Left lobe of liver (tissue), 2 donors: Measurements from ENCODE around the gene EDNRA. TPM values are rescaled to one million over a fixed set of nuclear protein-coding genes. Genes with fewer than 3 reads are reported as not detected.
A peak's percentile ranks its signal among the peaks of the same experiment; 100 is the strongest.

Experiments
- ATAC-seq: fragments of 200-7000 bp; cut with Tn5 transposase; one replicate; pipeline ENCODE4 v1.9.1; 2020; ENCODE audit warnings: mild to moderate bottlenecking, moderate library complexity
- DNase-seq: peaks from one replicate; pipeline ENCODE4 v3.0.0-alpha.2; 2020; ENCODE audit warnings: low spot score
- total RNA-seq: library from RNA; stranded (reverse); gene quantifications from one replicate; pipeline ENCODE4 v1.2.1, GENCODE V29; 2021
- donor health status: DM: no; HTN: no; CAD: no; lungs with moderate emphysema.
- donor health status: DM: no; HTN: yes; CAD: no.

Gene EDNRA
- total RNA-seq, 1 donor from 2014 or later = 2.0 TPM

DNA sequence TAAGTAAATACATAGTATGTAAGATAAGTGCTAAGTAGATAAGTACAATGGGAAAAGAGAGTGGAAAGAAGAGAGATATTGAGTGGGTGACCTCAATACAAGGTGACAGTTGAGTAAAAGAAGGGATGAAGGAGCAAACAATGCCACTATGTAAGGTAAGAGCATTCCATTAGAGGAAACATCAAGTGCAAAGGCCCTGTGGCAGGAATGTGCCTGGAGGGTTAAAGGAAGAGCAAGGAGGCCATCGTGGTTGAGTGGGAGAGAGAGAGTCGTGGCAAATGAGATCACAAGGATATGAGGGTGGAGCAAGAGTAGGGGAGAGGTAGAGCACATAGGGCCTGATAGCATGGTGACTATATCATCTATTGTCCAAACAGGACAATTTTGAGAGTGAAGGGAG, 13.4 kb downstream of the EDNRA start:
- no peak for ATAC-seq
- DNase-seq = no peak

DNA sequence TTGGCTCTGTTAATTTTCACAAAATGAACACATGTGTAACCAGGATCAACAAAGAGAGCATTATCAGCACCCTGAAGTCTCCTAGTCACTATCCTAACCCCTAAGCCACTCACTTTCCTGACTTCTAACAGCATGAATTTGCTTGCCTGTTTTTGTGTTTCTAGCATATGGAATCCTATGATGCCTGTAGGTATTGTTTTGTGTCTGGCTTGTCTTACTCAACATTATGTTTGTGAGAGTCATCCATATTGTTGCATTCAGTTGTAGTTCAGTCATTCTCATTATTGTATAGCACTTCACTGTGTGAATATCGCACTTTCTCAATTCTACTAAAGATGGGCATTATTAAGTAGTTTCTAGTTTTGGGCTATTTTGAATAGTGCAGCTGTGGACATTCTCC, 15.6 kb downstream of the EDNRA start:
- no peak for DNase-seq
- ATAC-seq = no peak

DNA sequence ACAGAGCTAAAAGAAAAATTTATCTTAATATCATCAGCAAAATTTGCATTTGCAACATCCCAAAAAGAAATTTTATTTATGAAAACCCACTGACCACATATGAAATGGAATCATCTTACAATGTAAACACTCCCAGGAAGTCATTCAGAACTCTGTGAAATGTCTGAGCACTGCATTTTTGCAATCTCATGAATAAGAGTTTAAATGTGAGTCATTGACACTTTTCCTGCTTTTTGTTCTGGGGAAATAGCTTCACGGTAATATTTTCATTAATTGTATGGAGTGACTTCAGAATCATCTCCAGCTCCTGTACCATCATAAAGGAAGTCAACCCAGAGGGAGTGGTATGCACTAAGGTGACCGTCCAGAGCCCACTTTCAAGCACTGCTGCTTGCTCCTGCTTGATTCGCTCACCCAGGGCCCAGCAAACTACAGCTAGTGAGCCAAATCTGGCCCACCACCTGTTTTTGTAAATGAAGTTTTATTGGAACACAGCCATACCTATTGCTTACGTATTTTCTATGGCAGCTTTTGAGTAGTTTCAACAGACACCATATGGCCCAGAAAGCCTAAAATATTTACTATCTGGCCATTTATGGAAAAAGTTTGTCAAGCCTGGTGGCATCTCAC, 17.2 kb downstream of the EDNRA start:
- ATAC-seq (no peak), DNase-seq (no peak)

DNA sequence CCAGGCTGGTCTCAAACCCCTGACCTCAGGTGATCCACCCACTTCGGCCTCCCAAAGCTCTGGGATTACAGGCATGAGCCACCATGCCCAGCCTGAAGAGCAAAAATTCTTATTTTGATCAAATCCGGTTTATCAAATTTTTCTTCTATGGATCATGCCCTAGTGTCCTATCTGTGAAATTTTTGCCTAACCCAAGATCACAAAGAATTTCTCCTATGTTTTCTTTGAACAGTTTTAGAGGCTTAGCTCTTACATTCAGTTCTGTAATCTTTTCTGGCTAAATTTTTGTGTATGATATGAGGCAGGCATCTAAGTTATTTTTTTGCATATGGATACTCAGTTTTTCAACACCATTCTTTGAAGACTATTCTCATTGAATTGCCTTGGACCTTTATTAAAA, 27.4 kb downstream of the EDNRA start:
- DNase-seq = no peak
- no peak for ATAC-seq

DNA sequence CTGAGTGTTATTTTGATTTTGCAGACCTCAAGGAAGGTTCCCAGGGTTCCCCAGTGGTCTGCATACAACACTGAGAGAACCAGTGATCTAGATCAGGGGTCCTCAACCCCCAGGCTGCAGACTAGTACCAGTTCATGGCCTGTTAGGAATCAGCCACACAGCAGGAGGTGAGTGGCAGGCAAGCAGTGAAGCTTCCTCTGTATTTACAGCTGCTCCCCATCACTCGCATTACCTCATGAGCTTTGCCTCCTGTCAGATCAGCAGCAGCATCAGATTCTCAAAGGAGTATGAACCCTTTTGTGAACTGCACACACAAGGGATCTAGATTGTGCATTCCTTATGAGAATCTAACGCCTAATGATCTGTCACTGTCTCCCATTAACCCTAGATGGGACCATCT, 28.5 kb downstream of the EDNRA start:
- DNase-seq (no peak), ATAC-seq (no peak)

DNA sequence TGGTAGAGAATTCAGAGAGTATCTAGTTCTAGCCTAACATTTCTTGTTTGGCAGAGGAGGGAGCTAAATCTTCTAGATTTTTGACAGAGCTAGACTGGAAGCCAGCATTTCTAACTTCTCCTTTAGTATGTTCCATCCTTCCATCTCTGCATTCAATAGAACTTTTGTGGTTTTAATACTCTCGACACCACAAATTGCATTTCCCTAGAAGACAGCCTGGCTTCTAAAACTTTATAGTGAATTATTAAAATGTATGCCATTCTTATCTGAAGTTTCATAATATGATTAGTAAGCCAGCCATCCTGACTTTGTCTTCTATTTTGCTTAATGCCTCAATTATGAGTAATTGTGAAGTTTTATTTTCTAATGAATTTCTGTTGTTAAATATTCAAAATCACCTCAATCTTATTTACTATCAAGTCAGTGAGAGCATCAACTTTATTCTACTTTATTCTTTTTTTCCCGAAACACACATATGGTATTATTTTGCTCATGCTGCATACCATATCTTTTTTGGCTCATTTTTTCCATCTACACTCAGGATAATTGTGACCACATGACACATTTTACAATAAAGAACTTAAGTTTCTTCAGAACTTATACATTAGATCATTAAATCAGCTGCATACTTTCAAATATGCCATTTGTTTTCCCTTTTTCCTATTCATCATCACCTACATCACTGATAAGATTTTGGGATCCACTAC, 30.2 kb downstream of the EDNRA start:
- DNase-seq (no peak), ATAC-seq (no peak)

DNA sequence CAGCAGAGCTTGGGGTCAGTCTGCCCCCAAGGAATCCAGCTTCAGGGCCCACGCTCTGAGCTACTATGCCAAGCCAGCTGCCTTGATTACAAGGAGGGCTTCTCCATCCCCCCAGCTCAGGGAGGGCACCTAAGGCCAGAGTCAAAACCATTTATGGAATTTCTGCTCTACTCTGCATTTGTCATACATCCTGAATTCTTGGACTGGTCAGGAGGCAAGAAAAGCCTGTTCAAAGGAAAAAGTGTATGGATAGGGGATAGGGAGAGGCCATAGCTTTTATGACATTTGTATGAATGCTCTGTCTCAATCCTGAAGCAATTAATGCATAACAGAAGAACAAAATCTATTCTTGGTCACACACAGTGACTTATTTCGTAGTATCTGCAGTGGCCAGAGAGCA, 32.2 kb downstream of the EDNRA start:
- ATAC-seq (no peak), DNase-seq (no peak)

DNA sequence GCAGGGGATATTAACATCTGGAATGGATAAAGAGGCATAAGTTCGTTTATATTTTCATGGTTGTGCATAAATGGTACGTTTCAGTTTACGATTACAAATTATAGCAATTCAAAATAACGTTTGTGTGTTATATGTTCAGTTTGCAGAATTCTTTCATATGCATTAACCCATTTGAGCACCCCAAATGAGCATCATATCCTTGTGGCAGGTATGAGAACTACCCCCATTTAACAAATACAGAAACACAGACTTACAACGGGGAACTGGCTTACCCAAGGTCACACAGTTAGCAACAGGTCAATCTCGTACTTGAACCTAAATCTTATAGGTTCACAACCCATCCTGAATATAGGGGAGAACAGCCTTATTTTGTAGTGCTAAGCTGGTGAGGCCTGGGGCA, 33.1 kb downstream of the EDNRA start:
- ATAC-seq = no peak

DNA sequence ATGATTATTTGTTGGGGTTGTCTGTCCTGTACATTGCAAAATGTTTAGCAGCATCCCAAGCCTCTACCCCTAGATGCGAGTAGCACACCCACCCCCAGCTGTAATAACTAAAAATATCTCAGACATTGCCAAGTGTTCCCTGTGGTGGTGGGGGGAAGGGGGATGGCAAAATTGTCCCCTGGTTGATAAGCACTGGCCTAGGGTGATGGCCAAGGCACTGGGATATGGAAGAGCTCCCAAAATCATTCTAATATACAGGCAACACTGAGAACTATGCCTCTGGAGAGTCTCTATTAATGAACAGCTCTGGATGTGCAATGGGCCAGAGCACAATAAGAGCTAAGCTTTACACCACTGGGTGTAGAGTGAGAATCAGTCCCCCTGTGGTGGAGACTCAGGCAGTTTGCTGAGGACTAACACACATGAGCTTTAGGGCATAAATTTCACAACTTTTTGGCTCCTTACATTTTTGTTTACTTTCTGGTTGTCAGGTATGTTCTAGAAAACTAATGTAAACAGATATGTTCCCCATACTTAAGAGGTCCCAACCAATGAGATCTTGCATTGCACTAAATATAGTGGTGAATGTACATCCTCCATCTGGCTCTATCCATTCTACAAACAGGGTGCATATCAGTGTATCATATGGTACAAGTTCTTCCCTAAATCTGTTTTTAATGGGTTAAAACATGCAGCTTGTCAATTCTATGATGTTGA, 34.5 kb downstream of the EDNRA start:
- ATAC-seq (no peak), DNase-seq (no peak)

More for the DNA sequence above, 33.1 kb downstream of the EDNRA start:
- no peak for DNase-seq

DNA sequence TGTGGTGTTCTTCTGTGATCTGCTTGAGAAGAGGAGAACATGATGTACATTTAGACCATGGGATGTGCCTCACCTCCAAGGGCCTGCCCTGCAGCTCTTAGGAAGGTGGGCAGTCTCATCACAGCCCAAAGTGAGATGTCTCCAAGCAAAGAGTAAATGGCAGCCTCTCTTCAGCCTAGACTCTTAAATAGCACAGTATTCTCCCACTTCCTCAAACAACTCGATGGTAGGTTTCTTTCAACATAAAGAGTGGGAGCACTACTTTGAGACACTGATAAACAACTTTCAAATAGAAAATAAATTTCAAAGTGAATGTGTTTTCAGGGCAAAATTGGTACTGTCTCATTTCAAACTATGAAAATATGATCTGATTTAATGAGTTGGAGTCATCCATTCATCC, 35.2 kb downstream of the EDNRA start:
- ATAC-seq (no peak), DNase-seq (no peak)

DNA sequence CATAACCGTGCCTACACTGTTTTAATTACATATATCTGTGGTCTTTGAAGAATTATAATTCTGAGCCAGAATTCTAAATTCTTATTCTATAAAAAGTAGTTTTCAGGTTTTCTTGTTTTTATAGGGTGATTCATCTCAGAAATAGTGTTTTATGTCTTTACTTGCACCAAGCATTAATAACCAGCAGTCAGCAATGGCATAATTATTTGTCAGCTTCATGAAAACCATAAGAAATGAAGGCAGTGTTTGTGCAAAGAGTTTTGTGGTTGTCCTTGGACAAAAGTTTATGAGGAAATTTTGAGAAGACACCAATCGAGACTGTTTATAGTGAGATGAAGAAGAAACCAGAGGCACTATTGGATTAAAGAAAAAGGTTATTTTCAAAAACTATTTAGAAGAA, 37.2 kb downstream of the EDNRA start:
- ATAC-seq (no peak), DNase-seq (no peak)

DNA sequence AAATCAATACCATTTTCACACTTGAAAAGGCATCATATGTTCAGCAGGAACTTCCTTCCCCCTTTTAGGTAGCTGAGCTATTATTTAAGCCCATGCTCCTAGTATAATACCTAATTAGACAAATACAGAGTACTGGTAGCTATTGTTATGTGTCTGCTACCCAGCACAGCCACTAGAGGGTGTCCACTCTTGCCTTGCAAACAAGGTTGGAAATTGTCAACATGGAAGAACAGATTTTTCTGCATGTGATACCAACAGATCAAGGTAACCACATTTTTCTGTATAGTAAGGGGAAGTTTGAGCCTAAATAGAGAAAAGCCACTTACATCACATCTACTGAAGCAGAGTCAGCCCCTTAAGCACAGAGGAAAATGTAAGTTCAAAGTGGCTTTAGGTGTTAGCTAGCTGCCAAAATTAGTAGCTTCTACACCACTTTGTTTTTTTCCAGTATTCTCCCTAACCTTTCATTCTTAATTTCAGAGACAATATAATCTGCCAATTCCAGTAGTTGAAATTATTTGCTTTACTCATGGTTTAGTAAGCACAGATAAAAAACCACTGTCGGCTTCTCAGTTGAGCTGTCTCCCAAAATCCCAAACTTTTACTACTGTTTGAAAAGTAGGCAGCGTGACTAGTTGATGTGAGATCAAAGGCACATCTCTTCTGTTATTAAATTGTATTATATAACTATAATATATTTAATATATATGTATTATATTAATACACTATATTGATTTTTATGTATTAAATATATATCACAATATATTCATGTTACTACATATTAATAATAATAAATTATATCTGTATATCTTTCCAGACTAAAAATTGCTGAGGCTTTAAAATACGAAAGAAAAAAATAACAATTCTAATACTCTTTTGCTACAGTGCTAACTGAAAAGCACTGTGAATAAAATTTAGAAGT, 38.2 kb downstream of the EDNRA start:
- DNase-seq = peak; percentile 56
- peak; percentile 97 for ATAC-seq

DNA sequence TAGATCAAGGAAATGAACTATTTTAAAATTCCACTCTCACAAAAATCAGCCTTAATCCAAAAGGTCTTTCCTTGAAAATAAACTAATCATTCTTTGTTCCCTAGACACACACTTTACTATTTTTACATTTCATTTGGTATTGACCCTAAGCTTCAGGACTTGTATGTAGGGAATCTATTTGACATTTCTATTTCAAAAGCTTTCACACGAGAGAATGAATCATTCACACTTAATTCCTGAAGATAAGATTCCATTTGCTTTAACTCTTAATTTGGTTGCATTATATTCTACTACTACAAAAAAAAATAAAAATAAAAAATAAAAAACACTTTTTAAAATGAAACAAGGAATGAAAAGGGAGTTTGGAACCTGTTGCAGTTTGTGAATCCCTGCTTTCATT, 43.7 kb downstream of the EDNRA start:
- no peak for DNase-seq
- no peak for ATAC-seq

DNA sequence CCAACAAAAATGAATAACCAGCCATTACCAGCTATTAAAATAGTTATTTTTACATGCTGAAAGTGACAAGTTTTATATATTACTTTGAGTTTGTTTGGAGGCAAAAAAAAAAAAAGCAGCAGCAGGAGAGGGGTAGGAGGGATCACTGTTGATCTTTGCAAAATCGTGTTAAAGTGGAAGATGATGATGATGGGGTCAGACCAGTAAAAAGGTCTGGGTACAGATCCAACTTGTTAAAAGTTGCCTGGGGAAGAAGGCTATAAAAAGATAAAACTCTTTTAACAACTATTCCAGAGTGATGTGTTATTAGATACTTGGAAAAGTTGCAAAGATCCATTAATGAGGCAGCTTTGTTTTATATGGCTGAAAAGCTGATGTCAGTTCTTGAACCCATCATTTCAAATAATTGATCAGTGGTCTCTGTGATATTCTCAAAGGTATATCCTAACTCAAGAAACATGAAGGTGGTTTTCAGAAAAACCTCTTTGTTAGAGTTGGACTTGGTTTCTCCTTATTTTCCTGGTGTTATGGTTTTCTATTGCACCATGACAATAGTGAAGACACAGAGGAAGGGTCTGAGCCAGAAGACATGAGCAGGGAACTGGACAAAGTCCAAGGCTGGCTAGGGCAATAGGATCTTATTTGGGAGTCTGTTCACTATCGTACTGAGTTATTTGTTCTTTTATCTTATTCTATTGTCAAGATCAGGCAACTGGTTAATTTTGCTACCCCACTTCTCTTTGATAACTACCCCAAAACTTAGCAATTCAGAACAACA, 44.8 kb downstream of the EDNRA start:
- DNase-seq = no peak

DNA sequence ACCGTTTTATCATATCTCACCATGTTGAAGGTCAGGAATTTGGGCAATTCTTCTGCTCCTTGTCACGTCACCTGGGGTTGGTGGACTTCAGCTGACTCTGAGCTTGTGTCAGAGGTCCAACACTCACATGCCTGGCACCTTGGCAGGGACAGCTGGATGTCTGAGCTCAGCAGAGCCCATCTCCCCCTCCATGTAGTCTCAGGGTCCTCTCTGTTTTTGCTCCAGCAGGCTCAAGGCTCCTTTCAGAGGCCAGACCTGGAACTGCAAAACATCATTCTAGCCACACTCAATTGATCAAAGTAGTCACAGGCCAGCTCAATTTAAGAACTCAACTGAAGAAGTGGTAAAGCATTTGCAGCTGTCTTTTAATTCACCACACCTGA, 45.4 kb downstream of the EDNRA start:
- no peak for ATAC-seq
- DNase-seq = no peak

More for the DNA sequence above, 44.8 kb downstream of the EDNRA start:
- no peak for ATAC-seq

DNA sequence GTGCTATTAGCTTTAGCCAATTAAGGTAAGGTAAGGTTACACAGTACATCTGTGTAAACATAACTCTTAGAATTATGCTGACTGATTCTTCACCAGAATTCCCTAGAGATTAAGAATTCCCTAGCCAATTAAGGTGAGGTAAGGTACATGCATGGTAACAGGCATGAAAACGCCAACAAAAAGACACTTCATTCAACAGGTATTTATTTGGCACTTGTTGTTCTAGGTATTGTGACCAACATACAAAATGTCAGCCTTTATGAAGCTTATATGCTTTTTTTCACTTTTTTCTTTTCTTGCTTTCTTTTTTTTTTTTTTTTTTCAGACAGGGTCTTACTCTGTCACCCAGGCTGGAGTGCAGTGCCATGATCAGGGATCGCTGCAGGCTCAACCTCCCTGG, 47.2 kb downstream of the EDNRA start:
- no peak for ATAC-seq
- no peak for DNase-seq

DNA sequence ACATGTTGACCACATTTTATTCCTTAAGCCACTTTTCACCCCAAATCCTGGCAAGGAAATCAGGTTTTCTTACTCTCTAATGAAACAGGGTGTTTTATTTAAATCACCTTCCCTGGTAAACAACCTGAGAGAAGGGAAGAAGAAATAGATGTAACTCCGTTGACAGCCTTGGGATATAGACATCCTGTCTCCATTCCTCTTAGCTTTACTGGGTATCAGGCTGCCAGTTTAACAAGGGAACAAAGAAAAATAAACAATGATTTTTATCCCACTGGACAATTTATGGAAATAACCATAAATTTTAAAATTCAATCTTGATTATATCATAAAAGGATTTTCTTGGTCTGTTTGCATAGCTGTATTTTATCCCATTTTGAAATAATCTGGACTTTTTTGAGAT, 49.2 kb downstream of the EDNRA start:
- ATAC-seq (no peak), DNase-seq (no peak)

DNA sequence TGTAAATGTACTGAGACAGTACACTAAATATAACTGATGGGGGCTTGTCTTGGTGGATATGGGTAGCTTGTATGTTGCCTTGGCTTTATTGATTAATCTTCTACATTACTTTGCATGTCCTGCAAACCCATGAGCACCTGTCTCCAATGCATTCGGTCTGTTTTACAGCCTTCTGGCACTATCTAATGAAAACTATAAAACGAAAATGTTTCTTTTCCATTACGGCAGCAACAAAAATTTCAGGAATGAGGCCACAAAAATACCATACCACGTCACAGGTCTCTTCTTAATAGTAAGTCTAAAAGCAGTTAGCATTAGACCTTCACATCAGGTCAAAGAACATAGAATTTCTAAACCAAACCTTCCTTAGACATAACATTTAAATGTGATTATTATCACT, 49.8 kb downstream of the EDNRA start:
- DNase-seq (no peak), ATAC-seq (no peak)

DNA sequence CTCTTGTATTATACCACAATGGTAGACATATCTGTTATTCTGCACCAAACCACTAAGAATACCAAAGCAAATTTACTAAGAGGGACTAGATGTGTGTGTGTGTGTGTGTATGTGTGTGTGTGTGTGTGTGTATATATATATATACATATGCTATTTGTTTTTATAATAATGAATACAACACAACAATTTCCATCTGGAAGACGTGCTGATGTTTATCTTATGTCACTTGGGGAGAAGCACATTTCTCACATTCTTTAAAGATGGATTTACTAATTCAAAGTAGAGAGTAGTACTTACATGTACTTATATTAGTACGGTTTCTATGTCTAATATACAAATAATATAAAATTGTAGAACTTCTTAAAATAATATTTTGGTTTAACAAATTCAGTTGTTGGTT, 52.0 kb downstream of the EDNRA start:
- no peak for DNase-seq
- no peak for ATAC-seq

DNA sequence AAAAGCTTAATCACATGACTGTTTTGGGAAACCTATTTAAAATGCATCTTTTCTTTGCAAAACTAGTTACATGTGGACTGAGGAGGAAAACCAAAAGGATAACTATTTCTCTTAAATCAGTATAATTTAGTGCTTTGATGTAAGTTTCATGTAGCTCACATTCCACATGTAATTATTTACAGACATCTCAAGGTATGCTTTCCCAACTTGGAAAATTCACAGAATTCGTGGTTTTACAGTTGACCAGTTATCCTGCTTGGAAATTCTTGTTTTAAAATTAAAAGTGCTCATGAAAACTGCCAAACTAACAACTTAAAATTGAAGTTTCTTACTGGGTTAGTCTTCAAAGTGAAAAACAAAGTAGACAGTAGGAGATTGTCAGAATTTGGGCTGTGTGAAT, 52.4 kb downstream of the EDNRA start:
- ATAC-seq = no peak

DNA sequence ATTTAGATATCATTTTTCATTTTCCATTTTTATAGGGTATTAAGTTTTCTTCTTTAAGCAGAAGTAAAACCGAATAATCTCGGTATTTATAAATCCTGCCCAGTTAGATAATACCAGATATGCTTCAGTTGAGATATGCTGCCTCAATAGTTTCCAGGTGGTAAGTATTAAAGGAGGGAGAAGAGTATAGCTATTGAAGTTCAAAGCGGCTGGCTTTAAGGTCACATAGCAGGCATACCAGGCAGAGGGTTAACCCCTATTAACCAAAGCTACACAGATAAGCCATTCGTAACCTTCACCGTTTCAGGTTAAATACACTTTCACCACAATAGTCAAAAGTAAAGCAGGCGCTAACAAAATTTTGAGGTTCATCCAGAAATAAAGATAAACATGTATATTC, 54.2 kb downstream of the EDNRA start:
- DNase-seq (no peak), ATAC-seq (no peak)

More for the DNA sequence above, 52.4 kb downstream of the EDNRA start:
- no peak for DNase-seq
